Stromal cell of bone marrow (primary cell): ENCODE measurements around the gene RHEX.

Experiments used
- DNase-seq: peaks from one replicate; pipeline ENCODE4 v3.0.0-alpha.2; 2012; ENCODE audit warnings: low read depth

Gene RHEX

GRCh38 chr1:206116873-206117150 lies 63.8 kb downstream of the RHEX start:
- DNase-seq, result no peak

DNA sequence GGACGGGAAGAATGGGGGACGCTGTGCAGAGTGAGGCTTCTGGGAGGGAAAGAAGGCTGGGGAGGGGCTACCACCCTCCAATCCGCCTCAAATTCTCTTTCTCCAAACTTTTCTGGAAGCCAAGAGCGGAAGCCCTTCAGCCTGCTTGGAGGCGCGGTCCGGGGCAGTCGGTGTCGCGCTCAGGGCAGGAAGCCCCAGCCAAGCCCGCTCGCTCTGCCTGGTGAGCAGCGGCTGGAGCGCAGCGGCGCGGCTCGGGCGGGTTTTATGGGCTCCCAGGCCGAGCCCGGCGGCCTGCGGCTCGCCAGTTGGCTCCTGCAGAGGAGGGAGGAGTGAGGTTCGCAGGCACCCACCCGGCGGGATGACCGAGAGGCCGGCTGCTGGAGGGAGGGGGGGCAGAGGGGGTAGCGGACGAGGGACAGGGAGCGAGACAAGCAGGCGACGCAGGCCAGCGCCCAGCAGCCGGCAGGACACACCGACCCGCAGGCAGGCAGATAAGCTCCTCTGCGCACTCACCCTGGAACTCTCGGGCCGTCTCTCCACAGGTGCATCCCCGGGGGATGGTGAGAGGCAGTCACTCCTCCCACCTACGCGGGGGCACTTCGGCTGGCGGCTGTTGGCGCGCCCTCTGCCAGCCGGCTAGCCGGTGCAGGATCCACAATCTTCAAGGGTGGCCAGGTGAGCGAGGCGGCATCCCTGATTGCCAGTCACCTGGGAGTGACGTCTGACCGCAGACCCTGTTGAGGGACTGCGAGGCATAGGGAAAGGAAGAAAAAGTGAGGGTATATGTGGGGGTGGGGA lies 64.4 kb downstream of the RHEX start, which contains the start of gene AVPR1B:
Gene AVPR1B, minus strand, starts transcription at position 238 of the 798 bp plus-strand sequence. CDS start 498 bp downstream, outside the sequence.
- peak; percentile 13 for DNase-seq

- no peak for DNase-seq
Observed at GRCh38 chr1:206120406-206120805, 67.4 kb downstream of the RHEX start.

DNA sequence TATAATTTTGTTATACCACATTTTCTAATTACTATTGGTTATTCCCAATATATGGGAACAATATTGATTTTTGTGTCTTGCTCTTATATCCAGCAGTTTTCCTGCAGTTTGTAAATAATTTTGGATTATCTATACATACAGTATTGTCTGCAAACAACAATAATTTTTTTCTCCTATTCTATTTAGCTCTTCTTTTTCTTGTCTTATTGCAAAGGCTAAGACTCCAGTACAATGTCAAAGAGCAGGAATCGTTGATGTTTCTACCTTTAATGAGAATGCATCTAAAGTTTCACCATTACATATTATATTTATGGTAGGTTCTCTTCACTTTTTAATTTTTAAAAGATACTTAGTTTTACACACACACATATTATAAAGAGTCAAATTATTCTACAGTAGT lies 68.3 kb downstream of the RHEX start:
- no peak for DNase-seq

DNA sequence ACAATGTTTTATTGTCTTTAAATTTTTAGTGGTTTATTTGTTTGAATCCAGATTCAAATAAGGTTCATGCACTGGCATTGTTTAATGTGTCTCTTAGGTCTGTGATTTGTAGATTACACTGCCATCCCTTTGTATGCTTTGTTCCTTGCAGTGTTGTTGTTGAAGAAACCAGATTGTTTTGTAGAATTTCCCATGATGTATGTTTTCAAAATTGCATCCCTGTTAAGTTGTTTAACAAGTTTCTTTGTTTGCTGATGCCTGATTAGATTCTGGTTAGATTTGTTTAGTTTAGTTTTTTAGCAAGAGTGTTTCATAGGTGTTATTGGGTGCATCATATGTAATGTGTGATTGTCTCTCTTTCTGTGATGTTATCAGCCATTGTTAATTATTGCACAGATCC lies 69.7 kb downstream of the RHEX start:
- no peak for DNase-seq

- DNase-seq, result no peak
Observed at GRCh38 chr1:206125346-206125745, 72.4 kb downstream of the RHEX start.

DNA sequence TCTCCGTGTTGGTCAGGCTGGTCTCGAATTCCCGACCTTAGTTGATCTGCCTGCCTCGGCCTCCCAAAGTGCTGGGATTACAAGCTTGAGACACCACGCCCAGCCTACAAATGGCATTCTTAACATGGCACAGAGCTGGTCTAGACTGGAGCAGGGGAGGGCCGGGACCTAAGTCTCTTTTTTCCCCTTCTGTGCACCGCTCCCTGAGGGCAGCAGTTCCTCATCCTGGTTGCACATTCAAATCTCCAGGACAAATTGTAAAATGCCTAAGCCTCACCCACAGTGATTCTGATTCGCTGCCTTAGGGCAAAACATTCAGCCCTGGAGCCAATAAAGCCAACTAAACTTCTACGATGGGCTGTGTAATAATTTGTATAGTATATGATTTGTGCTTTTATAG lies 74.4 kb downstream of the RHEX start:
- DNase-seq, result no peak

DNA sequence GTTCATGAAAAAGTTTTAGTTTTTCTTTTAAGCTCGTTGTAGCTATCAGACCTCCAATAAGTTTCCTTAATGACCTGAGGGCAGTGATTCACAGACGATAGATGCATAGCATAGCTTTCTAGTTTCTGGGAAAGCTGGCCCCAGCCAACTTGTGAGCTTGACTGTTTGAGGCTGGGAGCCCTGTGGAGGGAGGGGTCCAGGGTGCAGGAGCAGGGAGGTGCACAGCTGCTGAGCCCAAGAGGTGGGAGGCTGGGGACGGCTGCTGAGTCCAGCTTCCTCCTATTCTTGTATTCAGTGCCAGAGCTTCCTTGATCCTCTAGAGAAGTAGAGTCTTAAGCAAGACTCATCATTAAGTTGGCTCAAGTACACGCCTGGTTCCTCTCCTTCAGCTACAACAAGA lies 75.2 kb downstream of the RHEX start:
- no peak for DNase-seq

DNA sequence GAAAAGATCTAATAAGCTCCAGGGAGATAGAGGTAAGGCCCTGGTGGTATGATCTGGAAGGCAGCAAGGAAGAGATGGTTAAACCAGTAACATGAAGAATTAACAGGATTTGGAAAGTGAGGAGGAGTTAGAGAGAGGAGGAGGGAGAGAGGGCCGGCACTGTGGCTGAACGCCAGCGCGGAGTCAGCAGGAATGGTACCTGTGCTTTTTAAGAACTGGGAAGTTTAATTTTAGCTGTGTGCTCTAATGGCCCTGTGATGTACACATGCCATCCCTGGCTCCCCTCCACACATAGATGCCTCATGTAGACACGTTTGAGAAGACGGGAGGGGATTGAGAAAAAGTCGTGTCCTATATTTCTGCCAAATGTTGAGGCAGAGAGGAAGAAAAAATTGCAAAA lies 78.1 kb downstream of the RHEX start:
- no peak for DNase-seq

GRCh38 chr1:206133751-206134415 lies 80.9 kb downstream of the RHEX start:
- DNase-seq, result no peak

GRCh38 chr1:206135248-206135647 lies 82.3 kb downstream of the RHEX start:
- DNase-seq, result no peak

DNA sequence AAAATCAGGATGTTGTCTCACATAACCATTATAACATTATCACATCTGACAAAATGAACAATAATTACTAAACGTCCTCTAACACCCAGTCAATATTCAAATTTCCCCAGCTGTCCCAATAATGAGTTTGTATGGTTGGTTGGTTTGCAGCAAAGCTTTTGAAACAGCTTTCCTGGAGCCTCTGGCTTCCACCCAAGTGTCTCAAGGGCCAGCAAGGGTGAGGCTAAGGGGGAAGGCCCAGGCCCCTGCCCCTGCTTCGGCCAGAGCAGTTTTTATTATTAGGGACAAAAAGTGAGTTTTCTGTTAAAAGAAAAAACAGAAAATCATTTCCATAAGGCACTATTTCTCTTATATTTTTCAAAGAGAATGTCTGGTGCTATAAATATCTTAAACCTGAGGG lies 83.3 kb downstream of the RHEX start:
- no peak for DNase-seq

DNA sequence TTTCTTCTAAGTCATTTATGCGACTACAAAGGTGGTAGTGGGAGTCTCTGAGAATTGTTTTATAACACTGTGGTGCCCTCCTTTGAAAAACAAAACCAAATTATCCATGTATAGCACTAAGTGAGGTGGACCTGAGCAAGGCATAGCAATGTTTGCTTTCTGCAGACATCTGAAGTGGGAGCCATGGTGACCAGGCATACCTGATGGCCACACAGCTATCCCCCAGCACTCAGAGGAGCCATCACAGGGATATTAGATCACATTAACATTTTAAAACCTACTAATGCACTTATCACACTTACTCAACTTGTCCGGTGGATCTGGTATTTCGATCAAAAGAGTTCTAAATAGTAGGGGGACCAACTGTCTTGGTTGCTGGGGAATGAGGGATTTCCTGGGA lies 89.0 kb downstream of the RHEX start:
- no peak for DNase-seq

GRCh38 chr1:206142770-206143169 lies 89.8 kb downstream of the RHEX start:
- DNase-seq, result no peak

DNA sequence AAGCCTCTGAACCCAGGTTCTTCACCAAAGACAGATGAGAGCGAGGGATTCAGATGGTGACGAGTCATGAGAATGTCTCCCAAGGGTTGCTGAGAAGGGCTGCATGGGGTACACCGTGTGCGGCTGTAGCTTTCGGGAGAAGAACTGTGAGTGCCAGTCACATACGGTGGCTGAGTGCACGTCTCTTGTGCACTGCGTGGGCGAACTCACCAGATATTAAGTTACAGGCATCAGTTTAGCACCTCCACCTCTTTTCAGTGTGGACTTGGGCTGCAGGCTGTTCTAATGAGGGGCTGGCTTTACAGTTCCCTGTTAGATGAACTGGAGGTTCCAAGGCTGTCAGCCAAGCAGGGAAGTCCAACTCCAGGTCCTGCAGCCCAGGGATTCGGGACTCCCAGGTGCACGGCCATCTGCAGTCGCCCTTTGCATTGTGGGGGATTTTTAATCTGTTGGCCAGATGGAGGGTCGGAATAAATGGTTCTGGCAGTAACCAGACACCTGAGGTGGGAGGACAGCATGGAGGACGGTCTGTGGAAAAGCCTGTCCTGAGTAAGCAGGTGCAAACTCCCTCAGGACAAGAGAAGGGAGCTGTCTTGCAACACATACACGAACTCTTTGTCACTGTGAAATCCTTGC lies 90.7 kb downstream of the RHEX start:
- no peak for DNase-seq

DNA sequence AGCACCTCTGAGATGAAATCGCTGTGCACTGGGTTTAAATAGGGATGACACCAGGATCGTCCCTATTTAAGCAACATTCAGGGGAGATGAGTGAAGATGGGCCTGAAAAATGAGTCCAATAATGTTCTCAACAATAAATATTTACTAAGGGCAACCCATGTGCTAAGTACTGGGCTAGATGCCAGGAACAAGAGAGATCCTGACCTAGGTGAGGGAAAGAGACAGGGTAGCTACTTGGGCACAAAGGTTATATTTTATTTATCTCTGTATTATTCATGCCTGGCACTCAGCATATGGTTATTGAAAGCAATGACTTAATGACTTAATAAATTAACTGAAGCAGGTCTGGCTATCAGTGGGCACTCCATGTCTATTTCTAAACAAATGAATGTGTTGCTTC lies 91.6 kb downstream of the RHEX start:
- no peak for DNase-seq

GRCh38 chr1:206145771-206146290 lies 92.9 kb downstream of the RHEX start:
- no peak for DNase-seq
